Hepatocyte (in vitro differentiated cells): ENCODE results near the gene C1orf56. TPM values are rescaled to one million over a fixed set of nuclear protein-coding genes. Genes with fewer than 3 reads are reported as not detected.

Experiments used
- DNase-seq: peaks from one replicate; pipeline ENCODE4 v3.0.0-alpha.2; 2016; ENCODE audit warnings: low spot score
- H2AFZ ChIP-seq: fragments of 200-600 bp; sonication (generic); 2 replicates; pipeline ENCODE4 v1.6.0; 2016; ENCODE audit warnings: antibody characterized with exemption, mild to moderate bottlenecking
- H3K27ac ChIP-seq: fragments of 200-600 bp; sonication (generic); 2 replicates; pipeline ENCODE4 v1.5.1; 2016; ENCODE audit warnings: mild to moderate bottlenecking
- H3K27me3 ChIP-seq: fragments of 200-600 bp; sonication (generic); 2 replicates; pipeline ENCODE4 v1.6.1; 2016
- H3K36me3 ChIP-seq: fragments of 200-600 bp; sonication (generic); replicated peaks from 2 replicates; pipeline ENCODE4 v1.5.1; 2016; ENCODE audit warnings: low read depth; ENCODE audit not compliant: insufficient read depth
- H3K4me1 ChIP-seq: fragments of 200-600 bp; sonication (generic); 2 replicates; pipeline ENCODE4 v1.5.1; 2016; ENCODE audit warnings: mild to moderate bottlenecking, moderate library complexity; ENCODE audit not compliant: insufficient read depth
- H3K4me2 ChIP-seq: fragments of 200-600 bp; sonication (generic); 2 replicates; pipeline ENCODE4 v1.6.0; 2016
- H3K4me3 ChIP-seq: fragments of 200-600 bp; sonication (generic); 2 replicates; pipeline ENCODE4 v1.5.1; 2016; ENCODE audit warnings: mild to moderate bottlenecking
- H3K79me2 ChIP-seq: fragments of 200-600 bp; sonication (generic); 2 replicates; pipeline ENCODE4 v1.6.0; 2017; ENCODE audit warnings: mild to moderate bottlenecking
- H3K9me2 ChIP-seq: fragments of 200-600 bp; sonication (generic); replicated peaks from 2 replicates; pipeline ENCODE4 v1.6.0; 2017; ENCODE audit warnings: mild to moderate bottlenecking; ENCODE audit not compliant: insufficient read depth
- H3K9me3 ChIP-seq: fragments of 200-600 bp; sonication (generic); 2 replicates; pipeline ENCODE4 v1.5.1; 2016; ENCODE audit warnings: low read depth, mild to moderate bottlenecking
- H4K20me1 ChIP-seq: fragments of 200-600 bp; sonication (generic); 2 replicates; pipeline ENCODE4 v1.6.0; 2016; ENCODE audit warnings: mild to moderate bottlenecking; ENCODE audit not compliant: insufficient read depth, poor library complexity, severe bottlenecking
- CTCF ChIP-seq: fragments of 200-600 bp; sonication (generic); IDR thresholded peaks from 2 replicates; pipeline ENCODE4 v1.5.1; 2016; ENCODE audit warnings: antibody characterized with exemption, mild to moderate bottlenecking; ENCODE audit not compliant: poor library complexity
- EZH2 ChIP-seq: fragments of 200-600 bp; sonication (generic); IDR thresholded peaks from 2 replicates; pipeline ENCODE4 v1.6.1; 2016; ENCODE audit warnings: antibody characterized with exemption, mild to moderate bottlenecking, borderline replicate concordance
- EZH2phosphoT487 ChIP-seq: fragments of 200-600 bp; sonication (generic); IDR thresholded peaks from one replicate; pipeline ENCODE4 v1.6.1; 2018; ENCODE audit warnings: antibody characterized with exemption, mild to moderate bottlenecking, low read depth, moderate library complexity; ENCODE audit not compliant: unreplicated experiment, severe bottlenecking
- WGBS: methylation state at CpG from one replicate; pipeline ENCODE4 v1.1.6; 2016; ENCODE audit warnings: low lambda C conversion rate; ENCODE audit errors: missing lambda C conversion rate; 5-methylcytosine and 5-hydroxymethylcytosine counted together
- polyA plus RNA-seq: library from polyadenylated mRNA; unstranded; fragments of >200 nt; fragmentation: Nextera tagmentation; extraction: Ambion mirVana; gene quantifications from 2 replicates; pipeline ENCODE4 v1.2.1, GENCODE V29; 2016
- total RNA-seq: library from RNA; depleted of rRNA; stranded (reverse); fragments of >200 nt; gene quantifications from 2 replicates; pipeline ENCODE4 v1.2.3, GENCODE V29; 2014

C1orf56 gene
- total and polyA plus RNA-seq, 2 experiments from 2014 or later = 2.9 to 8.3 TPM

- Histone ChIP-seq H3K9me2 (no peaks in the 10 kb centered on the region), H3K79me2 (peaks cover 72% of the 10 kb centered on the region), H2AFZ (no peak overlapping the region), H3K36me3 (no peaks in the 10 kb centered on the region), H3K4me3 (no peak overlapping the region), H3K9me3 (no peaks in the 10 kb centered on the region), H3K27me3 (no peaks in the 10 kb centered on the region), H3K4me2 (peak overlapping the region; percentile 96), H3K27ac (peak overlapping the region; percentile 100), H4K20me1 (peaks cover 19% of the 10 kb centered on the region), H3K4me1 (peaks cover 25% of the 10 kb centered on the region)
- WGBS = 66% methylated on average over 2 of the region's 2 CpGs
- no peak for TF ChIP-seq EZH2
- DNase-seq = no peak
These were observed 8.6 kb downstream of the C1orf56 start for GRCh38 chr1:151056149-151056548.

GRCh38 chr1:151058692-151059091 lies 11.1 kb downstream of the C1orf56 start:
- DNase-seq = peak; percentile 72
- peaks cover 37% of the 10 kb centered on the region for H3K4me1 ChIP-seq
- 1% methylated on average over 10 of the region's 10 CpGs for WGBS
- no peaks in the 10 kb centered on the region for H3K27me3 ChIP-seq
- H3K27ac ChIP-seq = peak overlapping the region; percentile 100
- peak overlapping the region; percentile 96 for H3K4me2 ChIP-seq
- no peaks in the 10 kb centered on the region for H3K36me3 ChIP-seq
- peak overlapping the region; percentile 99 for H3K4me3 ChIP-seq
- TF ChIP-seq EZH2 = no peak
- no peak for TF ChIP-seq EZH2phosphoT487
- no peak for TF ChIP-seq CTCF
- H2AFZ ChIP-seq = peak overlapping the region; percentile 92
- H3K9me2 ChIP-seq = no peaks in the 10 kb centered on the region
- H4K20me1 ChIP-seq = peaks cover 19% of the 10 kb centered on the region
- H3K9me3 ChIP-seq = no peaks in the 10 kb centered on the region
- peaks cover 95% of the 10 kb centered on the region for H3K79me2 ChIP-seq

GRCh38 chr1:151059109-151060006 lies 11.8 kb downstream of the C1orf56 start, which contains the start of gene CDC42SE1:
Gene CDC42SE1, minus strand, starts transcription at chr1:151059622. Its CDS starts 3,892 bp downstream, at chr1:151055730.
- 2% methylated on average over 52 of the region's 58 CpGs for WGBS
- peak within 1 kb of the TSS; percentile 99 for H3K4me3 ChIP-seq
- peak within 1 kb of the TSS; percentile 96 for H3K4me2 ChIP-seq
- peak; percentile 95 for DNase-seq
- TF ChIP-seq CTCF (peak; percentile 68), EZH2 (no peak), EZH2phosphoT487 (no peak)
- no peaks in the 10 kb centered on the region for H3K9me2 ChIP-seq
- no peaks in the 10 kb centered on the region for H3K9me3 ChIP-seq
- H3K27ac ChIP-seq = peak within 1 kb of the TSS; percentile 100
- peaks cover 95% of the 10 kb centered on the region for H3K79me2 ChIP-seq
- H2AFZ ChIP-seq = peak within 1 kb of the TSS; percentile 92
- no peaks in the 10 kb centered on the region for H3K27me3 ChIP-seq
- peaks cover 19% of the 10 kb centered on the region for H4K20me1 ChIP-seq
- H3K4me1 ChIP-seq = peaks cover 37% of the 10 kb centered on the region
- no peaks in the 10 kb centered on the region for H3K36me3 ChIP-seq

- H3K4me2 ChIP-seq = peak within 1 kb of the TSS; percentile 96
- H3K79me2 ChIP-seq = peaks cover 95% of the 10 kb centered on the region
- 2% methylated on average over 15 of the region's 15 CpGs for WGBS
- TF ChIP-seq EZH2phosphoT487 = no peak
- TF ChIP-seq EZH2 = no peak
- TF ChIP-seq CTCF = no peak
- DNase-seq = peak; percentile 83
- peak within 1 kb of the TSS; percentile 99 for H3K4me3 ChIP-seq
- no peaks in the 10 kb centered on the region for H3K9me2 ChIP-seq
- H3K4me1 ChIP-seq = peaks cover 37% of the 10 kb centered on the region
- peak within 1 kb of the TSS; percentile 100 for H3K27ac ChIP-seq
- H3K36me3 ChIP-seq = no peaks in the 10 kb centered on the region
- peak within 1 kb of the TSS; percentile 92 for H2AFZ ChIP-seq
- no peaks in the 10 kb centered on the region for H3K27me3 ChIP-seq
- peaks cover 19% of the 10 kb centered on the region for H4K20me1 ChIP-seq
- no peaks in the 10 kb centered on the region for H3K9me3 ChIP-seq
These were observed 12.6 kb downstream of the C1orf56 start, which contains the start of gene MLLT11 for GRCh38 chr1:151060007-151060656. Gene MLLT11, plus strand, starts transcription at chr1:151060397. Its CDS starts 6,828 bp downstream, at chr1:151067225.
